Kidney epithelial cell (primary cell): Measurements from ENCODE around the gene DNAAF8. TPM values are rescaled to one million over a fixed set of nuclear protein-coding genes. Genes with fewer than 3 reads are reported as not detected.

ENCODE experiments used
- DNase-seq: peaks from one replicate; pipeline ENCODE4 v3.0.0-alpha.2; 2010; ENCODE audit warnings: low read depth
- H3K27me3 ChIP-seq: 2 replicates; pipeline ENCODE4 v1.6.0; 2011; ENCODE audit warnings: low read length; ENCODE audit not compliant: control insufficient read depth, insufficient read depth
- H3K36me3 ChIP-seq: 2 replicates; pipeline ENCODE4 v1.5.1; 2011; ENCODE audit warnings: low read length; ENCODE audit not compliant: control insufficient read depth, insufficient read depth
- H3K4me3 ChIP-seq: 2 replicates; pipeline ENCODE4 v1.5.1; 2011; ENCODE audit warnings: low read depth, mild to moderate bottlenecking, control low read depth, low read length
- CTCF ChIP-seq: IDR thresholded peaks from 2 replicates; pipeline ENCODE4 v1.5.1; 2011; ENCODE audit warnings: mild to moderate bottlenecking, moderate library complexity, low read length, control low read depth, inconsistent platforms; ENCODE audit not compliant: insufficient read depth, poor library complexity, severe bottlenecking
- total RNA-seq: library from RNA; depleted of rRNA; stranded (reverse); fragments of >200 nt; gene quantifications from 2 replicates; pipeline ENCODE4 v1.2.3, GENCODE V29; 2015

Gene DNAAF8
- total RNA-seq, 1 donor from 2014 or later, result 1.8 TPM

- no peak for TF ChIP-seq CTCF
- DNase-seq, result no peak
- H3K36me3 ChIP-seq, result peaks cover 1% of the 10 kb centered on the region
- H3K4me3 ChIP-seq, result peak overlapping the region; percentile 96
- H3K27me3 ChIP-seq, result no peaks in the 10 kb centered on the region
Observed at GRCh38 chr16:4694642-4695451, 39.5 kb upstream of the DNAAF8 start.

GRCh38 chr16:4695473-4696171 is 38.7 kb upstream of the DNAAF8 start:
- no peaks in the 10 kb centered on the region for H3K27me3 ChIP-seq
- TF ChIP-seq CTCF, result no peak
- H3K36me3 ChIP-seq, result no peaks in the 10 kb centered on the region
- no peak overlapping the region for H3K4me3 ChIP-seq
- no peak for DNase-seq

- TF ChIP-seq CTCF, result no peak
- Histone ChIP-seq H3K4me3 (no peak overlapping the region), H3K27me3 (no peaks in the 10 kb centered on the region), H3K36me3 (no peaks in the 10 kb centered on the region)
- no peak for DNase-seq
Observed at GRCh38 chr16:4696172-4696904, 38.0 kb upstream of the DNAAF8 start.

GRCh38 chr16:4696905-4697847 is 37.2 kb upstream of the DNAAF8 start:
- no peak for DNase-seq
- no peak for TF ChIP-seq CTCF
- H3K36me3 ChIP-seq, result no peaks in the 10 kb centered on the region
- no peaks in the 10 kb centered on the region for H3K27me3 ChIP-seq
- H3K4me3 ChIP-seq, result no peak overlapping the region

- no peak for DNase-seq
- no peaks in the 10 kb centered on the region for H3K36me3 ChIP-seq
- H3K27me3 ChIP-seq, result no peaks in the 10 kb centered on the region
- no peak overlapping the region for H3K4me3 ChIP-seq
- TF ChIP-seq CTCF, result no peak
Observed at GRCh38 chr16:4697848-4698291, 36.5 kb upstream of the DNAAF8 start.
